ENCODE measurements around the gene TRIP12. TPM values are rescaled to one million over a fixed set of nuclear protein-coding genes. Genes with fewer than 3 reads are reported as not detected.
"Not testable (repeated sequence)": the region's sequence is repeated elsewhere in the genome, so short reads cannot be mapped to it uniquely, and the experiment has no call there.

TRIP12 gene
- 47.6 TPM for polyA plus RNA-seq (2012; ENCODE audit: insufficient read depth, insufficient read length, low read depth)

DNA sequence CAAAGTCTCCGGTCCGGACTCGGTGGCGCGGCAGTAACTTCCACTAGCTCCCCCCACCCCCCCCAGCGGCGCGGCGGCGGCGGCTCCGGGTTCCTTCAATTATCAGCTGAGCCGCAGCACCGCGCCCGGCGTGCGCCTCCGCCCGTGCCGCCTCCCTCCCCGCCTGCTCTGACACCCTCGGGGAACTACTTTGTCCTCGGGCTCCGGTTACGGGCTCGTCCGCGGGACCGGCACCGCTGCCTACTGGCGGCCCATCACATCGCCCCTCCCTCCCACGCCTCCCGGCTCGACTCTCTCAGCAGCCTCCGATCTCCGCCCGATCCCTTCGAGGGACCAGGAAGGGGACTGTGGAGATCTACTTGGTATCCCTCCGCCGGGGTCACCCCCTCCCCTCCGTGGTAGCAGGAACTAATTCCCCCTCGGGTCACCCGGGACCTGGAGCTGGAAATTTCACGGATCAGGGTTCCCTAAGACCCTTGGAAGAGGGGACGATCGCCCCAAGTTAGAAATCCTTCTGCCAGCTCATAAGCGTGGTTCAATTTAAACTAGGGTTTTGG, at the start of gene TRIP12:
Gene TRIP12 (minus strand): TSS at position 118 of the 557 bp plus-strand sequence. CDS start 41,930 bp downstream, outside the sequence.
- peak within 1 kb of the TSS; percentile 83 for H3K4me3 ChIP-seq (ENCODE audit: low read depth, low read length)
- no peaks in the 10 kb centered on the region for H3K27me3 ChIP-seq
- H3K36me3 ChIP-seq = peaks cover 17% of the 10 kb centered on the region
- 0 out of 2 replicates have a peak, but pooled peaks cover 3% of the 10 kb centered on the region for H3K4me1 ChIP-seq
- TF ChIP-seq, protein P1, sequence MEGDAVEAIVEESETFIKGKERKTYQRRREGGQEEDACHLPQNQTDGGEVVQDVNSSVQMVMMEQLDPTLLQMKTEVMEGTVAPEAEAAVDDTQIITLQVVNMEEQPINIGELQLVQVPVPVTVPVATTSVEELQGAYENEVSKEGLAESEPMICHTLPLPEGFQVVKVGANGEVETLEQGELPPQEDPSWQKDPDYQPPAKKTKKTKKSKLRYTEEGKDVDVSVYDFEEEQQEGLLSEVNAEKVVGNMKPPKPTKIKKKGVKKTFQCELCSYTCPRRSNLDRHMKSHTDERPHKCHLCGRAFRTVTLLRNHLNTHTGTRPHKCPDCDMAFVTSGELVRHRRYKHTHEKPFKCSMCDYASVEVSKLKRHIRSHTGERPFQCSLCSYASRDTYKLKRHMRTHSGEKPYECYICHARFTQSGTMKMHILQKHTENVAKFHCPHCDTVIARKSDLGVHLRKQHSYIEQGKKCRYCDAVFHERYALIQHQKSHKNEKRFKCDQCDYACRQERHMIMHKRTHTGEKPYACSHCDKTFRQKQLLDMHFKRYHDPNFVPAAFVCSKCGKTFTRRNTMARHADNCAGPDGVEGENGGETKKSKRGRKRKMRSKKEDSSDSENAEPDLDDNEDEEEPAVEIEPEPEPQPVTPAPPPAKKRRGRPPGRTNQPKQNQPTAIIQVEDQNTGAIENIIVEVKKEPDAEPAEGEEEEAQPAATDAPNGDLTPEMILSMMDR (IDR thresholded peaks at IDR 0.05; ENCODE audit: low read depth, low read length) = no peak
- peak; percentile 93 for DNase-seq
- H3K9me3 ChIP-seq = no peaks in the 10 kb centered on the region

DNA sequence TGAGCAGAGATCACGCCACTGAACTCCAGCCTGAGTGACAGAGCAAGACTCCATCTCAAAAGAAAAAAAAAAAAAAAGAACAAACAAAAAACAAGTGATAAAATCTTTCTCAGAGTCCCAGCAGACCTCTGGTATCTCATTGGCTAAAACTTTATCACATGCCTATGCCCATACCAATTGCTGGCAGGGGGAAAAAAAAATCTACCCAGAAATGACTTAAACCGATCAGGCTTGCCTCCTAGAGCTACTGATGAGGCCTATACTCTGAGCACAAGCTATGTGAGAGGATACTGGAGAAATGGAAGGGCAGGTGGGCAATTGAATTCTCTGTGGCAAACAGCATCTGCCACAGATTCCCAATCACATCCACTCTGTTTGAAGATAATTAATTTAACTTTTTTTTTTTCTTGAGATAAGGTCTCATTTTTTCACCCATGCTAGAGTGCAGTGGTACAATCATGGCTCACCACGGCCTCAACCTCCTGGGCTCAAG, 49.5 kb upstream of the TRIP12 start:
- H3K4me1 ChIP-seq = peaks cover 7% of the 10 kb centered on the region
- DNase-seq = peak; percentile 40
- no peak overlapping the region for H3K4me3 ChIP-seq (ENCODE audit: low read depth, low read length)
- H3K27me3 ChIP-seq = no peaks in the 10 kb centered on the region
- no peaks in the 10 kb centered on the region for H3K9me3 ChIP-seq
- TF ChIP-seq, protein P1 (IDR thresholded peaks at IDR 0.05; ENCODE audit: low read depth, low read length) = no peak
- H3K36me3 ChIP-seq = no peaks in the 10 kb centered on the region

DNA sequence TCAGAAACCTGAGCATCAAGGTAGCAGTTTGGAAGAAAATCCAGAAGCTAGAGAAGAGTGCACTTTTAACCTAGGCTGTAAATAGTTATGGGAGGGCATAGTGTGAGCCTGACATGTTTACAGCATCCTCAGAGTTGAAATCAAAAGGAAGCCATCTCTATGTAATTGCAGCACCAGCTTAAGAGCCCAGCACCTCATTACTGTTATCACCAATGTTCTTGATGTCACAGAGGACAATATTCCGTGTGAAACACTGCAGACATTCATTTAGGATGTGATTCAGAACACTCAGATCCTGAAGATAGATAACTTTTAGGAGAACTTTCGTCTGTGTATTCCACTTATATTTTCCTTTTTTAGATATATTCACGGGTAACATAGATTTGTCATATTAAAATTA, 48.6 kb upstream of the TRIP12 start:
- TF ChIP-seq, protein P1 (IDR thresholded peaks at IDR 0.05; ENCODE audit: low read depth, low read length) = no peak
- no peaks in the 10 kb centered on the region for H3K36me3 ChIP-seq
- H3K27me3 ChIP-seq = no peaks in the 10 kb centered on the region
- H3K4me1 ChIP-seq = peaks cover 7% of the 10 kb centered on the region
- no peaks in the 10 kb centered on the region for H3K9me3 ChIP-seq
- H3K4me3 ChIP-seq (ENCODE audit: low read depth, low read length) = no peak overlapping the region
- no peak for DNase-seq

DNA sequence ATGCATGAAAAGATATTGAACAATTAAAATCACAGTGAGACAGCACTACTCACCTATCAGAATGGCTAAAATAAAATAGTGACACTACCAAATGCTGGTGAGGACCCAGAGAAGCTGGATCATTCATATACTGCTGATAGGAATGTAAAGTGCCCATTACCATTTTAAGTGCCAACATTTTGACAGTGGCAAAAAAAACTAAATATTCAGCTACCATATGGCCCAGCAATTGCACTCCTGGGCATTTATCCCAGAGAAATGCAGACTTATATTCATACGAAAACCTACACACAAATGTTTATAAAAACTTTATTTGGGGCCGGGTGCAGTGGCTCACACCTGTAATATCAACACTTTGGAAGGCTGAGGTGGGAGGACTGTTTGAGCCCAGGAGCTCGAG, 48.1 kb upstream of the TRIP12 start:
- Histone ChIP-seq H3K4me3 (ENCODE audit: low read depth, low read length) (no peak overlapping the region), H3K27me3 (no peaks in the 10 kb centered on the region), H3K9me3 (no peaks in the 10 kb centered on the region), H3K36me3 (no peaks in the 10 kb centered on the region), H3K4me1 (peaks cover 7% of the 10 kb centered on the region)
- DNase-seq = no peak
- TF ChIP-seq, protein P1 (IDR thresholded peaks at IDR 0.05; ENCODE audit: low read depth, low read length) = no peak

DNA sequence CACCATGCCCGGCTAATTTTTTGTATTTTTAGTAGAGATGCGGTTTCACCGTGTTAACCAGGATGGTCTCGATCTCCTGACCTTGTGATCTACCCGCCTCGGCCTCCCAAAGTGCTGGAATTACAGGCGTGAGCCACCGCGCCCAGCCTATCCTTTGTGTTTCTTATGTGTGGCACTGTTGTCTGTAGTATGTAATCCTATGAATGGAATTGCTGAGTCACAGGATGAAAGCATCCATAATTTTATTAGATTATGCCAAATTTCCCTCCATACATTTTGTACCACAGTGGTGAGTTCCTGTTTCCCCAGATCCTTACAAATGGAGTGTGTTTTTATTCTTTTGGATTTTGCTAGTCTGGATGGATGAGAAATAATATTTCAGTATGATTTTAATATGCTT, 41.8 kb upstream of the TRIP12 start:
- H3K9me3 ChIP-seq; H3K27me3 ChIP-seq; H3K4me1 ChIP-seq; DNase-seq; H3K36me3 ChIP-seq; H3K4me3 ChIP-seq (ENCODE audit: low read depth, low read length): not testable (repeated sequence)

DNA sequence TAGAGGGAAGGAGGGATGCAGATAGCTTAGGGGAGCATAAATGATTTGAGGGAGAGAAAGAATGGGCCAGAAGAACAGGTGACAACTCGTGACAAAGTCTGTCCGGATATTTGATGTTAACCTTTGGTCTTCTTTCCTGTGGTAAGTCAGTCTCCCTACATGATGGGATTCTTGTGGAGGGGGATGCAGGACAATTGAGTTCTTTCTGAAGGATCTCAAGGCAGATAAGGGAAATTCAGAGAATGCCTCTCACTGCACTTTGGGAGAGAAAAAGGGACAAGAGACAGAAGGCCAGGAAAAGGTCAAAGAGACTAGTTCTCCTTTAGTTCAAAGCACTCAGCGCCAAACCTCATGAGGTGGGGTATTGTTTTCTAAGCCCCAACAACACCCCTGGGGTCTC, 34.7 kb upstream of the TRIP12 start:
- no peak for DNase-seq
- TF ChIP-seq, protein P1 (IDR thresholded peaks at IDR 0.05; ENCODE audit: low read depth, low read length) = no peak
- Histone ChIP-seq H3K4me1 (no peaks in the 10 kb centered on the region), H3K4me3 (ENCODE audit: low read depth, low read length) (no peak overlapping the region), H3K9me3 (no peaks in the 10 kb centered on the region), H3K36me3 (no peaks in the 10 kb centered on the region), H3K27me3 (no peaks in the 10 kb centered on the region)
